ENCODE results near the gene SYCP3. TPM values are rescaled to one million over a fixed set of nuclear protein-coding genes. Genes with fewer than 3 reads are reported as not detected.
"Not testable (repeated sequence)": the region's sequence is repeated elsewhere in the genome, so short reads cannot be mapped to it uniquely, and the experiment has no call there.

The SYCP3 gene
- total and polyA plus RNA-seq, 2 experiments from 2014 or later = 0.39 TPM; not detected in 1

DNA sequence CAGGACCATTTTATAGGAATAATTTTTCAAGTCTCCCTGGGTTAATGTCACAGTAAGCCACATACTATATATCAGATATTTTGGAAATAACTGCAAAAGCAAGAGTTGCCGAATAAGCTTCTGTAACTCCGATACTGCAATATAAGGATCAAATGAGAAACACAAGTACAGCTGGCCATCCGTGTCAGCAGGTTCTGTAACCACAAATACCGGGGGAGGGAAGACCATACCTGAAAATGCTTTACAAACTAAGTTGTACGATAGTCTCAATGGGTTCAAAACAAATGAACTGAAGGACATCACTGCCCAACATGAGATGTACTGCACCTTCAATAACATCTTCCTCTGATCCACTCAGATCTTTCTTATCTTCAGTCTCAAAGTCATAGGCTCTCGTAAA lies 1.8 kb downstream of the SYCP3 start:
- no peak for DNase-seq
- in situ Hi-C loops (cut with MboI) = no loop called here
- no peaks in the 10 kb centered on the region for H3K79me2 ChIP-seq (ENCODE audit: insufficient read depth)
- no peak overlapping the region for H3K9ac ChIP-seq
- no peak overlapping the region for H3K4me2 ChIP-seq (ENCODE audit: unreplicated experiment)
- H3K27me3 ChIP-seq (replicated peaks; ENCODE audit: insufficient read depth) = no peaks in the 10 kb centered on the region
- WGBS, 2 experiments (ENCODE audit: low coverage in 1 of 2, low lambda C conversion rate in 2 of 2, missing lambda C conversion rate in 2 of 2) = 78 to 87% methylated on average over 6 of the region's 6 CpGs
- no peaks in the 10 kb centered on the region for H4K20me1 ChIP-seq (ENCODE audit: insufficient read depth)
- H3K9me2 ChIP-seq (ENCODE audit: insufficient read depth) = no peaks in the 10 kb centered on the region
- no peak overlapping the region for H3K27ac ChIP-seq
- H2AFZ ChIP-seq = no peak overlapping the region
- no peaks in the 10 kb centered on the region for H3K9me3 ChIP-seq (ENCODE audit: low read depth)
- H3F3A ChIP-seq (ENCODE audit: insufficient read depth) = no peaks in the 10 kb centered on the region
- H3K4me3 ChIP-seq = no peak overlapping the region
- 0 out of 2 replicates have a peak, but pooled peaks cover 9% of the 10 kb centered on the region for H3K36me3 ChIP-seq (ENCODE audit: low read depth)
- H3K4me1 ChIP-seq (ENCODE audit: insufficient read depth) = no peaks in the 10 kb centered on the region
- no peak for TF ChIP-seq EZH2 (IDR thresholded peaks at IDR 0.05; ENCODE audit: insufficient read depth, poor library complexity, severe bottlenecking)
- no peak for TF ChIP-seq EZH2phosphoT487 (IDR thresholded peaks at IDR 0.05; ENCODE audit: insufficient read depth, low read depth)

DNA sequence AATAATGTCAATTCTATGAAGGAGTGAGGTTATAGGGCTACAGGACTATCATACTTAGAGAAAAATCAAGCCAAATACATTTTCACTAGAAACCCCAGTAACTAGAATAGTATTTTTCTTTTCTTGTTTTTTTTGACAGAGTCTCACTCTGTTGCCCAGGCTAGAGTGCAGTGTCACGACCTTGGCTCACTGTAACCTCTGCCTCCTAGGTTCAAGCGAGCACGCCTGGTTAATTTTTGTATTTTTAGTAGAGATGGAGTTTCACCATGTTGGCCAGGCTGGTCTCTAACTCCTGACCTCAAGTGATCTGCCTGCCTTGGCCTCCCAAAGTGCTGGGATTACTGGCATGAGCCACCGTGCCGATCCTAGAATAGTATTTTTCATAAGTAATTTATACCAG lies 4.8 kb downstream of the SYCP3 start:
- H3K9me2 ChIP-seq (ENCODE audit: insufficient read depth); DNase-seq; H3K9me3 ChIP-seq (ENCODE audit: low read depth); H2AFZ ChIP-seq; H3K79me2 ChIP-seq (ENCODE audit: insufficient read depth); in situ Hi-C loops (cut with MboI); H3K27me3 ChIP-seq (replicated peaks; ENCODE audit: insufficient read depth); H3F3A ChIP-seq (ENCODE audit: insufficient read depth); H3K9ac ChIP-seq; H3K4me2 ChIP-seq (ENCODE audit: unreplicated experiment); H3K4me1 ChIP-seq (ENCODE audit: insufficient read depth); H3K27ac ChIP-seq; H4K20me1 ChIP-seq (ENCODE audit: insufficient read depth); H3K4me3 ChIP-seq: not testable (repeated sequence)
- H3K36me3 ChIP-seq (ENCODE audit: low read depth) = peaks cover 11% of the 10 kb centered on the region
- WGBS, 2 experiments (ENCODE audit: low coverage in 1 of 2, low lambda C conversion rate in 2 of 2, missing lambda C conversion rate in 2 of 2) = 97 to 98% methylated on average over 5 of the region's 5 CpGs

DNA sequence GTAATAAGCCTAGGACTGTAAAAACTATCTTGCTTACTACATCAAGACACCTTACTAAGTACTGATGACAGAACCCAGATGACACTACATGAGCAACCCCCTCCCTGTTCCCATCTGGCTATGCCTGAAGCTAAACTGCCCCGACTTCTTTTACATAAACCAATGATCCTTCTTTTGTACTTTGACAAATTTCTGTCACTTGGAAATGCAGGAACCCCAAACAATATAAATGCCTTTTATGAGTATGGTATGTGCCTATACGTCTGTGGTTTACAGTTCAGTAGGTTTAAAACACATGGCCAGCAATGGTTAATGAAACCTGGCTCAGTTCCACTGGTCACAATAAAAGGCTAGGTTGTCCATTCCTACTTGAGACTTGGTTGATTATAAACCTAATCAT lies 6.1 kb downstream of the SYCP3 start:
- Histone ChIP-seq H3K27ac (no peak overlapping the region), H2AFZ (no peak overlapping the region), H4K20me1 (ENCODE audit: insufficient read depth) (no peaks in the 10 kb centered on the region), H3K9me3 (ENCODE audit: low read depth) (no peaks in the 10 kb centered on the region), H3K27me3 (replicated peaks; ENCODE audit: insufficient read depth) (no peaks in the 10 kb centered on the region), H3K79me2 (ENCODE audit: insufficient read depth) (no peaks in the 10 kb centered on the region), H3K4me2 (ENCODE audit: unreplicated experiment) (no peak overlapping the region), H3K36me3 (ENCODE audit: low read depth) (peaks cover 21% of the 10 kb centered on the region), H3K9ac (no peak overlapping the region), H3K9me2 (ENCODE audit: insufficient read depth) (no peaks in the 10 kb centered on the region), H3K4me1 (ENCODE audit: insufficient read depth) (no peaks in the 10 kb centered on the region), H3K4me3 (no peak overlapping the region), H3F3A (ENCODE audit: insufficient read depth) (no peaks in the 10 kb centered on the region)
- TF ChIP-seq EZH2phosphoT487 (IDR thresholded peaks at IDR 0.05; ENCODE audit: insufficient read depth, low read depth) (no peak), EZH2 (IDR thresholded peaks at IDR 0.05; ENCODE audit: insufficient read depth, poor library complexity, severe bottlenecking) (no peak)
- no peak for DNase-seq
- in situ Hi-C loops (cut with MboI) = no loop called here
- WGBS, 2 experiments (ENCODE audit: low coverage in 1 of 2, low lambda C conversion rate in 2 of 2, missing lambda C conversion rate in 2 of 2) = 98 to 99% methylated on average over 2 of the region's 2 CpGs

DNA sequence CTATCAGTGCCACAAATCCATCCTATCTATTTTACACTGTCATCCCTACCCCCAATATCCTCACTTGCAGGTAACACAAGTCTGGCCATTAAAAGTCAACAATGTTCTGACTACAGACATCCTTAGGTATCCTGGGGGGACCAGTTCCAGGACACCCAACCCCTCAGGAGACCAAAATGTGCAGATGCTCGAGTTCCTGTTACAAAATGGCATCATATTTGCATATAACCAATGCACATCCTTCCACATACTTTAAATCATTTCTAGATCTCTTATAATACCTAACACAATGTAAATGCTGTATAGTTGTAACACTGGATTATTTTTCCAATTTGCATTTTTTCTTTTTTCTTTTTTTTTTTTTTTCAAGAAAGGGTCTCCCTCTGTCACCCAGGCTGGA lies 6.9 kb downstream of the SYCP3 start:
- Histone ChIP-seq H3K36me3 (ENCODE audit: low read depth) (peaks cover 24% of the 10 kb centered on the region), H3K4me1 (ENCODE audit: insufficient read depth) (no peaks in the 10 kb centered on the region), H3K4me2 (ENCODE audit: unreplicated experiment) (no peak overlapping the region), H3K27ac (no peak overlapping the region), H3K9me3 (ENCODE audit: low read depth) (no peaks in the 10 kb centered on the region), H4K20me1 (ENCODE audit: insufficient read depth) (no peaks in the 10 kb centered on the region), H3F3A (ENCODE audit: insufficient read depth) (no peaks in the 10 kb centered on the region), H3K9me2 (ENCODE audit: insufficient read depth) (no peaks in the 10 kb centered on the region), H2AFZ (no peak overlapping the region), H3K79me2 (ENCODE audit: insufficient read depth) (no peaks in the 10 kb centered on the region), H3K9ac (no peak overlapping the region), H3K27me3 (replicated peaks; ENCODE audit: insufficient read depth) (no peaks in the 10 kb centered on the region), H3K4me3 (no peak overlapping the region)
- no peak for DNase-seq
- TF ChIP-seq EZH2phosphoT487 (IDR thresholded peaks at IDR 0.05; ENCODE audit: insufficient read depth, low read depth) = no peak
- TF ChIP-seq EZH2 (IDR thresholded peaks at IDR 0.05; ENCODE audit: insufficient read depth, poor library complexity, severe bottlenecking) = no peak
- 100% methylated on average over 1 of the region's 1 CpG for WGBS, 2 experiments (ENCODE audit: low coverage in 1 of 2, low lambda C conversion rate in 2 of 2, missing lambda C conversion rate in 2 of 2)
- in situ Hi-C loops (cut with MboI) = no loop called here

DNA sequence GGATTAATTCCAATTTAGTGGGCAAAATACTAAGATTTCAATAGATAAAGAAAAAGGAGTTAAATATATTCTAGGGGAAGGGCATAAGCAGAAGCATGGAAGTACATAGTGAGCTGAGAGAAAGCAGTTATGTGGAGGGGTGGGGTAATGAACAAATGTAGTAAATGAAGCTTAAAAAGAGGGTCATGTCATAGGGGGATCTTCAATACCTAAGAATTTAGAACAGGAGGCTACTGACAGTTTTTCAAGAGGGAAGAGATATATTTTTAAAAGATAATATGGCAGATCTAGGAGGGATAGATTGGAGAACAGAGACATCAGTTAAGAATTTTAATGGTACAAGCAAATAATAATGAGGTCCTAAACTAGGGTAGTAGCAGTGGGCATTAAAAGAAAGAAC lies 9.4 kb downstream of the SYCP3 start:
- H4K20me1 ChIP-seq (ENCODE audit: insufficient read depth) = no peaks in the 10 kb centered on the region

More for the DNA sequence above, 9.4 kb downstream of the SYCP3 start:
- no peaks in the 10 kb centered on the region for H3K4me1 ChIP-seq (ENCODE audit: insufficient read depth)
- no peak overlapping the region for H2AFZ ChIP-seq
- TF ChIP-seq EZH2phosphoT487 (IDR thresholded peaks at IDR 0.05; ENCODE audit: insufficient read depth, low read depth) (no peak), EZH2 (IDR thresholded peaks at IDR 0.05; ENCODE audit: insufficient read depth, poor library complexity, severe bottlenecking) (no peak)
- no peak overlapping the region for H3K9ac ChIP-seq
- no peaks in the 10 kb centered on the region for H3K9me2 ChIP-seq (ENCODE audit: insufficient read depth)
- H3F3A ChIP-seq (ENCODE audit: insufficient read depth) = no peaks in the 10 kb centered on the region
- in situ Hi-C loops (cut with MboI) = no loop called here
- no peaks in the 10 kb centered on the region for H3K9me3 ChIP-seq (ENCODE audit: low read depth)
- H3K27me3 ChIP-seq (replicated peaks; ENCODE audit: insufficient read depth) = no peaks in the 10 kb centered on the region
- H3K4me3 ChIP-seq = no peak overlapping the region
- H3K36me3 ChIP-seq (ENCODE audit: low read depth) = peaks cover 32% of the 10 kb centered on the region
- no peak overlapping the region for H3K27ac ChIP-seq
- DNase-seq = no peak
- H3K79me2 ChIP-seq (ENCODE audit: insufficient read depth) = no peaks in the 10 kb centered on the region
- H3K4me2 ChIP-seq (ENCODE audit: unreplicated experiment) = no peak overlapping the region

Data from GM23248 (cell line).